Cortex of kidney (tissue), 1 donor: ENCODE data around the gene PRAMEF17.
"Not testable (repeated sequence)": the region's sequence is repeated elsewhere in the genome, so short reads cannot be mapped to it uniquely, and the experiment has no call there.

Source experiments
- DNase-seq: peaks from one replicate; lab custom pipeline; 2025; lab: John Stamatoyannopoulos, UW

Gene PRAMEF17, protein sequence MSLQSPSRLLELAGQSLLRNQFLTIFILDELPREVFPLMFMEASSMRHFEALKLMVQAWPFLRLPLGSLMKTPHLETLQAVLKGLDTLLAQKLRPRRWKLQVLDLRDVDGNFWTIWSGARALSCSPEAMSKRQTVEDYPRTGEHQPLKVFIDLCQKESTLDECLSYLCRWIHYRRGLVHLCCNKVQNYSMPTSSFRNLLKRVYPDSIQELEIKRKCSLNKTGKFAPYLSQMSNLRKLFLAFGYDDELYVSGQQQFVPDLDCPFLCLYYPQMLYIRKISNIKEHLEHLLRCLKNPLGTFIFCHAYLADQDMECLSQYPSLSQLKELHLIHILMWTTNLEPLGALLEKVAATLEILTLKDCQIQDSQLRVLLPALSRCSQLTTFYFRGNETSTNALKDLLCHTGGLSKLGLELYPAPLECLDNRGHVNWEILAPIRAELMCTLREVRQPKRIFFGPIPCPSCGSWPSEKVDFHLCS

DNA sequence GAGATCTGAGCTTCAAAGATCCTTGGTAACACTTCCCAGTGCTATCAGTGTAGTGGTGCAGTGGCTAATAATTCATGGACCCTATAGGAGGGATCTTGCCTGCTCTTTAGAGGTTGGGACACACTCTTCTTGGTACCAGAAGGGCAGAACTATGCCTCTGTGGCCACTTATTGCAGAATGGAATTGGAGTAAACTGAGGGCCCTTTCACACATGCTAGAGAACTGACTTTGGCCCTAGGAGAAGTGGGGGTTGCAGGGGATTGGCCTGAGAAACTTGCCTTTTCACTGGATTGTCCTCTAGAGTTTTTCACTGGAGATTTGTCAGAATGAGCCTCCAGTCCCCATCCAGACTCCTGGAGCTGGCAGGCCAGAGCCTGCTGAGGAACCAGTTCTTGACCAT, at the start of gene PRAMEF17:
Gene PRAMEF17 (plus strand): TSS at position 301 of the 400 bp plus-strand sequence. CDS start 26 bp downstream, at position 327.
- DNase-seq: not testable (repeated sequence)

DNA sequence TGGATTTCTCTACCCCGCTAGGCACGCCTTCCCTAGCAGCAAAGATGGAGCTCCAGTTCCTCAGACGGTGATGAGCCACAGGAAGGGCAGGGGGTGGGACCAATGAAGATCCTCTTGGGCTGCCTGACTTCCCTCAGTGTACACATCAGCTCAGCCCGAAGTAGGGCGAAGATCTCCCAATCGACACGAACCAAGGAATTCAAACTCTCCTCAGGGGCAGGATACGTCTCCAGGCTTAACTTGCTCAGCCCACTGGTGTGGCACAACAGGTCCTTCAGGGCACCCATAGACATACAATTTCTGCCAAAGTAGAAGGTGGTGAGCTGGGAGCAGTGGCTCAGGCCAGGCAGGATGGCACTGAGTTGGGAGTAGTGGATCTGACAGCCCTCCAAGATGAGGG, 46.9 kb upstream of the PRAMEF17 start:
- not testable (repeated sequence) for DNase-seq

DNA sequence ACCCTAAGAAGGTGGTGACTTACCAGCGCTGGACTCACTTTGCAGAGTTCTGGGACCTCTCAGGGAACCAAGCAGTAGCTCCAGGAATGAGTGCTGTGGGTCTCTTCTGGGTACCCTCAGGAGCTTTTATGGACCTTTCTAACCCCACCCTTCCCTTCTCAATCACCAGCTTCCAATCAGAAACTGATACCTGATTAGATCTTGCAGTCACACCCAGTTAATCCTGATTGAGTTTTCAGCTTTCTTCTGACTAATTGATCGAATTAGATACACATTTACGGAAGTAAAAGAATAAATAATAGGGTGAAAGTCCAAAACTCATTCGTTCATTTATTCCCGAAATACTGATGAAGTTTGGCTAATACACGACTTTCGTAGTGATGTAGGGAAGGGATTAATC, 42.4 kb upstream of the PRAMEF17 start, which contains the start of gene PRAMEF14:
Gene PRAMEF14 (minus strand): TSS at position 101 of the 400 bp plus-strand sequence. CDS start 1,820 bp downstream, outside the sequence.
- not testable (repeated sequence) for DNase-seq

DNA sequence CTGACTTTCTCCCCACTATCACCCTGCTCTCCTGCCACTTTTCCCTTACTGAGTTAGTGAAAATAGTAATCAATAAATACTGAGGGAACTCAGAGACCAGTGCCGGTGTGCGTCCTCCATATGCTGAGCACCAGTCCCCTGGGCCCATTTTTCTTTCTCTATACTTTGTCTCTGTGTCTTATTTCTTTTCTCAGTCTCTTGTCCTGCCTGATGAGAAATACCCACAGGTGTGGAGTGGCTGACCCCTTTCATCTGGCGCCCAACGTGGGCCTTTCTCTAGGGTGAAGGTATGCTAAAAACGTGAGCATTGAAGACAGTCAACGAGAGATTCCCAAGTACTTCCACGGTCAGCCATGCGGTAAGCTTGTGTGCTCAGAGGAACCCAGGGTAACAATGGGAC, 36.0 kb upstream of the PRAMEF17 start:
- DNase-seq: not testable (repeated sequence)

DNA sequence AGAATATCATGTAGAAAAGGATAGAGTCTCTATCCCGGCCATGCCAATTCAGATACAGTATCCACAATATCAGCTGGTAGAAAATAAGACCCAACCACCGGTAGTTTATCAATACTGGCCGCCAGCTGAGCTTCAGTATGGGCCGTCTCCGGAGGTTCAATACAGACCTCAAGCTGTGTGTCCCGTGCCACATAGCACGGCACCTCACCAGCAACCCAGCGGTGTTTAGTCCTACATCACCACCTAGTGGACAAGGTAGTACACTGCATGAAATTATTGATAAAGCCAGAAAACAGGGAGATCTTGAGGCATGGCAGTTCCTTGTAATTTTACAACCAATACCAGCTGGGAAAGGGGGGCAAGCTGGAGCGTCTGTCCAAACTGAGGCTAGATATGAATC, 35.0 kb upstream of the PRAMEF17 start:
- not testable (repeated sequence) for DNase-seq

DNA sequence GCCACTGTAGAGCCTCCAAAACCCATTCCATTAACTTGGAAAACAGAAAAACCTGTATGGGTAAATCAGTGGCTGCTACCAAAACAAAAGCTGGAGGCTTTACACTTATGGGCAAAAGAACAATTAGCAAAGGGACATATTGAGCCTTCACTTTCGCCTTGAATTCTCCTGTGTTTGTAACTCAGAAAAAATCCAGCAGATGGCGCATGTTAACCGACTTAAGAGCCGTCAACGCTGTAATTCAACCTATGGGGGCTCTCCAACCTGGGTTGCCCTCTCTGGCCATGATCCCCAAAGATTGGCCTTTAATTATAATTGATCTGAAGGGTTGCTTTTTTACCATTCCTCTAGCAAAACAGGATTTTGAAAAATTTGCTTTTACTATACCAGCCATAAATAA, 32.7 kb upstream of the PRAMEF17 start:
- not testable (repeated sequence) for DNase-seq

DNA sequence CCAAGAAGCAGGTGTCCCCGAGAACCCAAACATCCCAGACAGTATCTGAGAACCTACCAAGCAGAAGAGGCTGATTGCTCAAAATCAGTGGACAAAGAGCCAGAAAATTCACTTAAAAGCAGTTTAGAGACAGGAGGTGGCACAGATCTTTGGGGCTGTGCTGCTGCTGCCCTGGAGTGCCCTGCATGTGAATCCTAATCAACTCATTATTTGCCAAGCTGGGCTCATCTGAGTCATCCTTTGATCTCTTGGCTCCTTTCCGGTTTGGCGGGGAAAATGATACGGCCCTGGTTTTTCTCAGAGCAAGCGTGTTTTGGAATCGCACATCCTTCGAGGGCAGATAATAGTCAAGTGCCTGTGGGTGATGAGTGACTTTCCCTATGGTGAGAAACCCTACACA, 27.1 kb upstream of the PRAMEF17 start:
- not testable (repeated sequence) for DNase-seq

DNA sequence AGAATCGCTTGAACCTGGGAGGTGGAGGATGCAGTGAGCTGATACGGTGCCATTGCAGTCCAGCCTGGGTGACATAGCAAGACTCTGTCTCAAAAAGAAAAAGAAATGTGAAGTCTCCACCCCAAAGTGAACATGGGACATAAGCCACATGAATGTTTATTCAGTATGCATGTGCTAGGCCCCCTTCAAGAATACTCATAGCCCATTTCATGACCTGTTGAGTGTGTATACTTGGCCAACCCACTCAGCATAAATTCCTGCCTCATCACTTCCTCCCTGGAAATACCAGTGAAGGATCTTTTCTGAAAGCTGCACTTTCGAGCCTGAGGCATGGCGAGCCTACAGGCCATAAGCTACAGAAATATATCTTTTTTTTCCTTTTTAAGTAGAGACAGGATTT, 24.5 kb upstream of the PRAMEF17 start:
- not testable (repeated sequence) for DNase-seq

DNA sequence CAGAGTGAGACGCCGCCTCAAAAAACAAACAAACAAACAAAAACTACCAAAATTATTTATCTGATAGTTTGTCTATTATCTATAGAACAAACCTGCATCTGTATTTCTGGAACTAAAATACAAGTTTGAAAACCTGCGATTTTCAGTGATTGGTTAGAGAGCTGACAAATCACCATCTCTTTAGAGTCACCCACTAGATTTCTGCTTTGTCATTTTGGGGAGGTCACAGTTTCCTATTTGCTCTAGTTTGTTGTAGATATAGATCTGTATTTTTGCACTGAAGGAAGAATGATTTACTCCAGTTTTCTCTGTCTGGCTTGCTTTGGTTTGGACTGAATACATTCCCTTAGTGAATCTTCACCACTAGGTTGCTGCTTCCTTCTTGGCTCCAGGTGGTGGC, 22.9 kb upstream of the PRAMEF17 start:
- not testable (repeated sequence) for DNase-seq

DNA sequence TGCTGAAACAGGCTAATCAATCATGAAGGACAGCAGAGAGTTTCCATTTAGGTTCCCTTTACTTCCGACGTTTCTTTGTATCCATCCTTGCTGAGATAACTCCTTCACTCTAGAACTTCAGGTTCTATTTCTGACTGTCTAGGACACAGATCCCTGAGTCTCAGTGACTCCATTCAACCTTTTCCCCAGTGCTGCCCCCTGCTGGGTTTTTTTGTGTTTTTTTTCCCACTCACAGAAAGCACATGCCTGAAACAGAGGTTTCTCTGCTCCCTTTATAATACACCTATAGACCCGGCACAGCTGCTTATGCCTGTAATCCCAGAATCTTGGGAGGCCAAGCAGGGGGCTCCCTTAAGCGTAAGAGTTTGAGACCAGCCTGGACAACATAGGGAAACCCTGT, 20.9 kb upstream of the PRAMEF17 start:
- DNase-seq: not testable (repeated sequence)

DNA sequence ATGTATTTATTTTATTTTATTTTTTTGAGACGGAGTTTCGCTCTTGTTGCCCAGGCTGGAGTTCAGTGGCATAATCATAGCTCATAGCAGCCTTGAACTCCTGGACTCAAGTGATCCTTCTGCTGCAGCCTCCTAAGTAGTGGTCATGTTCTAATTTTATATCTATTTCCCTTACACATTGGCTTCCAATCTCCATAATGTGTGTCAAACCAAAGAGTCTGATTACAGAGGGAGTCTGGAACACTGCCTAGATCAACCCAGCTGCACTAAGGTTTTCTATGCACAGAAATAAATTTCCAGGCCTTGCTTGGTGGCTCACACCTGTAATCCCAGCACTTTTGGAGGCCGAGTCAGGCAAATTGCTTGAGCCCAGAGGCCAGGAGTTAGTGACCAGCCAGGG, 10.4 kb upstream of the PRAMEF17 start:
- not testable (repeated sequence) for DNase-seq

DNA sequence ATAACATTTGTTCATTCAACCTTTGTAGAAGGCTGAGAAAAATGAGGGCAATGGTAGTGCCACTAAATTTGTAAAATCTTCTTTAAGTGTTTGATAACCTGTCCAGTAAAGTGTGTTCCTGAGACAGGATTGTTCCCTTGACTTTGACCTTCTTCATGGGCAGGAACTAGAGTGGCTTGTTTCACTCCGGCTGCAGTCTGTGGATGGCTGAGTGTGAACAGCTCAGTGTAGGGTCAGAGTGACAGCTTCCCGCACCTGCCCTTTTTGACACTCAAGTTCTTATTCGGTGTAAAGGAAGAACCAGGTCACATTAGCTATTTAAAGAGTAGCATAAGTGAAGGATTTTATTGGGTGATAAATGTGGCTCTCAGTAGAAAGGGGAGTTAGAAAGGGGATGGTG, 9.1 kb upstream of the PRAMEF17 start:
- DNase-seq: not testable (repeated sequence)

DNA sequence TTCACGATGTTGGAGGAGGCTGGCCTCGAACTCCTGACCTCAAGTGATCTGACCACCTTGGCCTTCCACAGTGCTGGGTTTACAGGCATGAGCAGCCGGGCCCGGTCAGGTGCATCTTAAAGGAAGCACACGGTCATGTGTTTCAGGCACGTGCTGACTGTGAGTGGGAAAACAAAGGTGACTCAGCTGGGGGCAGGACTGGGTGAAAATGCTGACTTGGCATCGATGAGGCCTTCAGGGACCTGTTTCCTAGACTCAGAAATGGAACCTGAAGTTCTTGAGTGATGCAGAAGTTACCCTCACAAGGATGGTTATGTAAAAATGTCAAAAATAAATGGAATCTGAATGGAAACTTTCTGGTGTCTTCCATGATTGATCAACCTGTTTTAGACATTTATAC, 3.6 kb downstream of the PRAMEF17 start:
- DNase-seq: not testable (repeated sequence)

DNA sequence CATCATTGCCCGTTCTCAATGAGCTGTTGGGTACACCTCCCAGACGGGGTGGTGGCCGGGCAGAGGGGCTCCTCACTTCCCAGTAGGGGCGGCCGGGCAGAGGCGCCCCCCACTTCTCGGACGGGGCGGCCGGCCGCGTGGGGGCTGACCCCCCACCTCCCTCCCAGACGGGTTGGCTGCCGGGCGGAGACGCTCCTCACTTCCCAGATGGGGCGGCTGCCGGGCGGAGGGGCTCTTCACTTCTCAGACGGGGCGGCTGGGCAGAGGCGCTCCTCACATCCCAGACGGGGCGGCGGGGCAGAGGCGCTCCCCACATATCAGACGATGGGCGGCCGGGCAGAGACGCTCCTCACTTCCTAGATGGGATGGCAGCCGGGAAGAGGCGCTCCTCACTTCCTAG, 5.3 kb downstream of the PRAMEF17 start:
- not testable (repeated sequence) for DNase-seq

DNA sequence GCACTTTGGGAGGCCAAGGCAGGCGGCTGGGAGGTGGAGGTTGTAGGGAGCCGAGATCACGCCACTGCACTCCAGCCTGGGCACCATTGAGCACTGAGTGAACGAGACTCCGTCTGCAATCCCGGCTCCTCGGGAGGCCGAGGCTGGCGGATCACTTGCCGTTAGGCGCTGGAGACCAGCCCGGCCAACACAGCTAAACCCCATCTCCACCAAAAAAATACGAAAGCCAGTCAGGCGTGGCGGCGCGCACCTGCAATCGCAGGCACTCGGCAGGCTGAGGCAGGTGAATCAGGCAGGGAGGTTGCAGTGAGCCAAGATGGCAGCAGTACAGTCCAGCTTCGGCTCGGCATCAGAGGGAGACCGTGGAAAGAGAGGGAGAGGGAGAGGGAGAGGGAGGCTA, 5.9 kb downstream of the PRAMEF17 start:
- not testable (repeated sequence) for DNase-seq

DNA sequence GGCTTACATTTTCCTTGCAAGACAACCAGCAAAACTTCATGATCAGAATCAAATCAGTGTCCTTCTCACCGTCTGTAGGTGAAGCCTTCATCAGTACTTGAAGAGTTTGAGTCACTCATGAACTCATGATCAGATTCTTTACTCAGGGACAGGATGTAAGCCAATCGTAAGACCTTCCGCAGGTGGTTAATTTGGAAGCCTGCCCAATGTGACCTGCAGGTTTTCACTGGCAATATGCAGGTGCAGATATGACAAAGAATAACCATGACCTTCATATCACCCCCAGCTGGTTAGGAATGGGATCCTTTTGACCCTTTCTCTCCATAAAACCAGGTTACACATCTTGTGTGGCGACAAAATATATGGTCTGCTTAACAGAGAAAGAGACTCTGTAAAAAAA, 18.4 kb downstream of the PRAMEF17 start:
- DNase-seq: no peak

DNA sequence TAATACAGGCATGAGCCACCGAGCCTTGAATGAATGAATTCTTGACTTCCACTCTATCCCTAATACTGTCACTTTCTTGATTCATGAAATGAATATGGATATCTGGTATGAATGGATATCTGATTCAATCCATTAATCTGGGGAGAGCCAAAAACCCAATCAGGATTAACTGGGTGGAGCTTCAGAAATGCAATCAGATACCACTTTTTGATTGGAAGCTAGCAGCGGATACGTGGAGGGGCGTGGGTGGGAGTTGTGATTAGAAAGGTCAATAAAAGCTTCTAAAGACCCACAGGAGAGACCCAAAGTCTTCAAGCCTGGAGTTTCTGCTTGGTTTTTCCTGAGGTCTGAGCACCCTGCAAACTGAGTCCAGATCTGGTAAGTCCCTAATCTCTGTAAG, 20.7 kb downstream of the PRAMEF17 start, which contains the start of gene PRAMEF20:
Gene PRAMEF20 (plus strand): TSS at position 301 of the 400 bp plus-strand sequence. CDS start 5,905 bp downstream, outside the sequence.
- not testable (repeated sequence) for DNase-seq

DNA sequence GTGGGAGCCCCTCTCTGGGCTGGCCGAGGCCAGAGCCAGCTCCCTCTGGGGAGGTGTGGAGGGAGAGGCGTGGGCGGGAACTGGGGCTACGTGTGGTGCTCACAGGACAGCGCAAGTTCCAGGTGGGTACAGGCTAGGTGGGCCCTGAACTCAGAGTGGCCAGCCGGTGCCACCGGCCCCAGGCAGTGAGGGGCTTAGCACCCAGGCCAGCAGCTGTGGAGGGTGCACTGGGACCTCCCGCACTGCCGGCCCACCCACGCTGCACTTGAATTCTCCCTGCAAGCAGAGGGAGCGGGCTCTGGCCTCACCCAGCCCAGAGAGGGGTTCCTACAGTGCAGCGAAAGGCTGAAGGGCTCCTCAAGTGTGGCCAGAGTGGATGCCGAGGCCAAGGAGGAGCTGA, 41.1 kb downstream of the PRAMEF17 start:
- DNase-seq: no peak

DNA sequence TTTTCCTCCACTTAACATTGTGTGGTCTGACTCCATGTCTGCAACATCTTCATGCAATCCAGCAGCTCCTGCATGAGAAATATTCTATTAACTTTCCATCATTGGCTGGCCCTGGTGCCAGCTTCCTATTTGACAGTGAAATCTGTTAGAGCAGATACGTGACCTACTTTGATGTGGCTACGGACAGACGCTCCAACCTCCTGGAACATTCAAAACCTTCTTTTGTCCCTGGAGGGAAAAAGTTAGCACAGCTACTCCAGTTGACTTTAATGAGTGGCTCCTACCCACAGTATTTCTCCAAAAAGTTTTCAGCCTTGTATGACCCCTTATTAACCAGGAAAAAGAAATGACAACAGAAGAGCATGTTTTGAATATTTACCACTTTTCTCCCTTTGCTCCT, 42.8 kb downstream of the PRAMEF17 start:
- no peak for DNase-seq

DNA sequence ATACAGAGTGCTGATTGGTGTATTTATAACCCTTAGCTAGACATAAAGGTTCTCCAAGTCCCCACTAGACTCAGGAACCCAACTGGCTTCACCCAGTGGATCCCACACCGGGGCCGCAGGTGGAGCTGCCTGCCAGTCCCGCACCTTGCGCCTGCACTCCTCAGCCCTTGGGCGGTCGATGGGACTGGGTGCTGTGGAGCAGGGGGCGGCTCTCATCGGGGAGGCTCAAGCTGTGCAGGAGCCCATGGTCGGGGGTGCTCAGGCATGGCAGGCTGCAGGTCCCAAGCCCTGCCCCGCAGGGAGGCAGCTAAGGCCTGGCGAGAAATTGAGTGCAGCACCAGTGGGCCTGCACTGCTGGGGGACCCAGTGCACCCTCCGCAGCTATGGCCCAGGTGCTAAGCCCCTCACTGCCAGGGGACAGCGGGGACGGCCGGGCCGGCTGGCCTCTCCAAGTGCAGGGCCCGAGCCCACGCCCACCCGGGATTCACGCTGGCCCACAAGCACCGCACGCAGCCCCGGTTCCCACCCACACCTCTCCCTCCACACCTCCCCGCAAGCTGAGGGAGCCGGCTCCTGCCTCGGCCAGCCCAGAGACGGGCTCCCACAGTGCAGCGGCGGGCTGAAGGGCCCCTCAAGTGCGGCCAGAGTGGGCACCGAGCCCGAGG, 44.4 kb downstream of the PRAMEF17 start:
- not testable (repeated sequence) for DNase-seq

DNA sequence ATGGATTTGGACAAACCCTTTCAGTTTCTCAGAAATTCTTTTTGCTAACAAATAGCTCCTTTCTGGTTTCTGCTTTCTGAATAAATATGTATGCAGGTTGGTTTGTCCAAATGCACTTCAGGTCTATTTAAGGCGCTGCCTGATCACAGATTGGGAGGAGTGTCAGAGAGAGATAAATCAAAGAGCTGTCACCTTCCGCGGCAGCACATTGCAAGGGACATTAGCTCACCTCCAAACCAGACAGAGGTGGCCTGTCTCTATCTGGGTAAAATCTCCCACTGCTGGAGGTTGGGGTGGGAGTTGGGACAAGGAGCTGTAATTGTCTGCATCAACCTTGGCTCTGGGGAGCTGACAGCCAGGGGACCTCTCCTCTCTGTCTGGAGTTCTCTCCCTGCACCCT, 46.0 kb downstream of the PRAMEF17 start:
- DNase-seq: no peak

DNA sequence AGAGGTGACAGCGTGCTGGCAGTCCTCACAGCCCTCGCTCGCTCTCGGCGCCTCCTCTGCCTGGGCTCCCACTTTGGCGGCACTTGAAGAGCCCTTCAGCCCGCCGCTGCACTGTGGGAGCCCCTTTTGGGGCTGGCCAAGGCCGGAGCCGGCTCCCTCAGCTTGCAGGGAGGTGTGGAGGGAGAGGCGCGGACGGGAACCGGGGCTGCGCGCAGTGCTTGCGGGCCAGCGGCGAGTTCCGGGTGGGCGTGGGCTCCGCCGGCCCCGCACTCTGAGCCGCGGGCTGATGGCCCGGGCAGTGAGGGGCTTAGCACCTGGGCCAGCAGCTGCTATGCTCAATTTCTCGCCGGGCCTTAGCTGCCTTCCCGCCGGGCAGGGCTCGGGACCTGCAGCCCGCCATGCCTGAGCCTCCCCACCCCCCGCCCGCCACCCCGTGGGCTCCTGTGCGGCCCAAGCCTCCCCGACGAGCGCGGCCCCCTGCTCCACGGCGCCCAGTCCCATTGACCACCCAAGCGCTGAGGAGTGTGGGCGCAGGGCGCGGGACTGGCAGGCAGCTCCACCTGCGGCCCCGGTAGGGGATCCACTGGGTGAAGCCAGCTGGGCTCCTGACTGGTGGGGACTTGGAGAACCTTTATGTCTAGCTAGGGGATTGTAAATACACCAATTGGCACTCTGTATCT, 49.8 kb downstream of the PRAMEF17 start:
- DNase-seq: not testable (repeated sequence)
